Heart right ventricle (tissue), 16 donors: ENCODE measurements around the gene PDE1C. TPM values are rescaled to one million over a fixed set of nuclear protein-coding genes. Genes with fewer than 3 reads are reported as not detected.

Experiments
- ATAC-seq, 8 donors: fragments of 200-7000 bp; cut with Tn5 transposase; one replicate each; pipeline ENCODE4 v1.9.1; 2020; ENCODE audit warnings: mild to moderate bottlenecking in 8 of 8, moderate library complexity in 8 of 8, moderate number of reproducible peaks in 1 of 8
- DNase-seq, 2 donors: peaks; one replicate each; pipeline ENCODE4 v3.0.0-alpha.2; 2020
- H3K27ac ChIP-seq, 10 donors: fragments of 200-600 bp; sonication (generic) in 2 of 10; one replicate each; pipeline versions ENCODE4 v1.5.0 to v1.8.0; 2020 to 2022; ENCODE audit warnings: mild to moderate bottlenecking in 3 of 10
- H3K27me3 ChIP-seq, 7 donors: fragments of 200-600 bp; one replicate each; pipeline ENCODE4 v1.8.0; 2021 to 2022; ENCODE audit warnings: mild to moderate bottlenecking in 2 of 7
- H3K36me3 ChIP-seq, 9 donors: fragments of 200-600 bp; sonication (generic) in 1 of 9; one replicate each; pipeline versions ENCODE4 v1.5.0 to v1.8.0; 2020 to 2022; ENCODE audit warnings: mild to moderate bottlenecking in 2 of 9
- H3K4me1 ChIP-seq, 9 donors: fragments of 200-600 bp; sonication (generic) in 1 of 9; one replicate each; pipeline versions ENCODE4 v1.5.0 to v1.8.0; 2020 to 2022; ENCODE audit warnings: mild to moderate bottlenecking in 4 of 9
- H3K4me3 ChIP-seq, 10 donors: fragments of 200-600 bp; sonication (generic) in 2 of 10; one replicate each; pipeline versions ENCODE4 v1.5.0 to v1.8.0; 2020 to 2022; ENCODE audit warnings: mild to moderate bottlenecking in 7 of 10, moderate library complexity in 2 of 10
- H3K9me3 ChIP-seq, 11 donors: fragments of 200-600 bp in 10 of 11; sonication (generic) in 2 of 11; one replicate each; pipeline versions ENCODE4 v1.5.0 to v1.8.0; 2013 to 2022; ENCODE audit warnings: mild to moderate bottlenecking in 2 of 11, control low read depth in 1 of 11, moderate library complexity in 1 of 11
- WGBS, 2 donors: extraction: QIAGEN DNeasy Blood & Tissue Kit; methylation state at CpG; one replicate each; pipeline ENCODE4 v1.1.7; 2013; ENCODE audit warnings: inconsistent platforms in 1 of 2; 5-methylcytosine and 5-hydroxymethylcytosine counted together
- intact Hi-C, 10 donors: fragments of 100-400 bp; cut with DNase I; formaldehyde crosslinking; loops; one replicate each; pipeline versions ENCODE4 v1.11.1 to v1.14.2; 2022
- polyA plus RNA-seq, 2 donors: library from polyadenylated mRNA; stranded (reverse); fragments of 200-250 nt; gene quantifications; one replicate each; pipeline ENCODE4 v1.2.3, GENCODE V29; 2013
- total RNA-seq, 10 donors: library from RNA; stranded (reverse); fragmentation: NEBNext Ultra II Directional in 3 of 10; extraction: Animal tissue kit (Norgen Biotek cat#: 25700) in 3 of 10; gene quantifications; one replicate each; pipeline versions ENCODE4 v1.2.1 to v1.2.4, GENCODE V29; 2021 to 2023
- TF ChIP-seq, protein P1 (sequence below), 9 donors: fragments of 200-600 bp; sonication (generic) in 2 of 9; IDR thresholded peaks; one replicate each; pipeline versions ENCODE4 v1.5.0 to v1.8.0; 2021 to 2022; ENCODE audit warnings: antibody characterized with exemption in 9 of 9, mild to moderate bottlenecking in 5 of 9, moderate library complexity in 1 of 9
- donor health status: Arrhythmogenic right ventricular cardiomyopathy.
- donor health status: ischemic (EF 13 %, LVEDD 7.1; RV severe dilation, severe dysfunction).
- donor health status: healthy with polysubstance abuse.
- donor health status: DM: no; HTN: yes; CAD: no.
- donor health status: DM: no; HTN: no; CAD: no.
- donor health status: ischemic (EF 25% LVEDD 6.9; RV normal size, moderate dysfunction).
- donor health status: ischemic (EF 25% LVEDD 5.7; RV mildly dilated, moderate dysfunction).
- donor health status: healthy.
- donor health status: DM: yes; HTN: yes; CAD: no.
- donor health status: Ischemic cardiomyopathy.
- donor health status: ischemic (EF 35%, LVEDD 5.7; RV mildly dilated, moderate dysfunction).
- donor health status: nonischemic (EF 11% LVEDD 7.7; RV severe dilation, severe dysfunction).
- donor health status: DM: yes; HTN: yes; CAD: no.
- donor health status: PGD.
- donor health status: ischemic (EF 29% LVEDD 5.4; RV normal size, mild dysfunction).
- donor health status: nonischemic (EF 23%, LVEDD 6.1; RV moderate dilation, normal function).

PDE1C gene
- total and polyA plus RNA-seq, 12 donors: 11.7 to 315 (median 175) TPM

DNA sequence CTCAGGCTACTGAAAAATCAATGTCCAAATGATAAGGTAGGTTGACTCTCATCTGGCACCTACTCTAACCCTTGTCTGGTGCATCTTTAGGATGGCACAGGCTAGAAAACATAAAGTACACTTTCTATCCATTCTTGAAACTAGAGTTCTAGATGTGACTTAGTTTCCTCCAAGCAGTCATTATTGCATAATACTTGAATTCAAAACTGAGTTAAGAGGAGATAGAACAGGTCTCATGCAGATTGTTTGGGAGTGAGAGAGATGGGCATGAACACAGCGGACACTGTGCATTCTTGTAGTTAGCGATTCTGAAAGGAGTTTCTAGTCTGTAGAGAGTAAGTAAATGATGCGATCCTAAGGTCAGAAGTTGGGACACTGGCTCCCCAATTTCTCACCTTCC lies 149.2 kb downstream of the PDE1C start:
- TF ChIP-seq, protein P1, sequence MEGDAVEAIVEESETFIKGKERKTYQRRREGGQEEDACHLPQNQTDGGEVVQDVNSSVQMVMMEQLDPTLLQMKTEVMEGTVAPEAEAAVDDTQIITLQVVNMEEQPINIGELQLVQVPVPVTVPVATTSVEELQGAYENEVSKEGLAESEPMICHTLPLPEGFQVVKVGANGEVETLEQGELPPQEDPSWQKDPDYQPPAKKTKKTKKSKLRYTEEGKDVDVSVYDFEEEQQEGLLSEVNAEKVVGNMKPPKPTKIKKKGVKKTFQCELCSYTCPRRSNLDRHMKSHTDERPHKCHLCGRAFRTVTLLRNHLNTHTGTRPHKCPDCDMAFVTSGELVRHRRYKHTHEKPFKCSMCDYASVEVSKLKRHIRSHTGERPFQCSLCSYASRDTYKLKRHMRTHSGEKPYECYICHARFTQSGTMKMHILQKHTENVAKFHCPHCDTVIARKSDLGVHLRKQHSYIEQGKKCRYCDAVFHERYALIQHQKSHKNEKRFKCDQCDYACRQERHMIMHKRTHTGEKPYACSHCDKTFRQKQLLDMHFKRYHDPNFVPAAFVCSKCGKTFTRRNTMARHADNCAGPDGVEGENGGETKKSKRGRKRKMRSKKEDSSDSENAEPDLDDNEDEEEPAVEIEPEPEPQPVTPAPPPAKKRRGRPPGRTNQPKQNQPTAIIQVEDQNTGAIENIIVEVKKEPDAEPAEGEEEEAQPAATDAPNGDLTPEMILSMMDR (IDR thresholded peaks at IDR 0.05): no peak
- no peak overlapping the region for H3K4me3 ChIP-seq
- no peaks in the 10 kb centered on the region for H3K36me3 ChIP-seq
- intact Hi-C loops: no loop called here
- ATAC-seq: no peak
- no peak for DNase-seq
- WGBS, 2 donors: 94 to 96% methylated on average over 3 of the region's 3 CpGs
- peaks cover 0 to 80% (median 54%) of the 10 kb centered on the region in 9 donors for H3K4me1 ChIP-seq
- no peak overlapping the region for H3K27ac ChIP-seq
- H3K27me3 ChIP-seq: no peaks in the 10 kb centered on the region
- H3K9me3 ChIP-seq: no peaks in the 10 kb centered on the region

DNA sequence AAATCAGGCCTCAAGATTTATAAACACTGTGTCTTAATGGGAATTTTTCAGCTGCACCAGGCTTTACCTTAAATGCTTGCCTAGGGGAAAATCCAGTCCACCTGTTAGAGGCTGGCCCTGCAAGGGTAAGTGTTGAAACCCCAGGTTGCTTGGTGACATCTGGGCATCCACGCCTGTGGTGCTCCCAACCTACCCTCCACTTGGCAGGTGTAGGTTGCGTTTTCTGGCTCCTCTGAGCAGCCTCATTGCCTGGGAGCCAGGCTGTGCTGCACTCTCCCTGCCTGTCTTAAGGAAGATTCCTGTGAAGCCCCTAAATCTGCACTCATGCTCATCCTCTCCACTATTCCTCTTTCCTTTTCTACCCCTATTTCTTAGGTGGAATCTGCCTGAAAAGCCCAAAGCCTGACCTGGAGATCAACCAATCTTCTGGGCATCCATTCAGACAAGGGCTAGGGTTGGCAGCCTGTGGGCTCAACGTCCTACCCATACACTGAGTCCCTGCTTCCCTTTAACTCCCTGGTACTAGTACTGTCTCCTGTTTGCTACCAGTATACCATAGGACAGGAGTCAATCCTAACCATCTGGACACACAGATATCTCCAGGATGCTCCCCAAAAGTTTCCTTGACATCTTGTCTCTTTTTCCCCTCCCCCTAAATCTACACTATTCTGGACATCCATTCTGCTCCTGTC lies 150.4 kb downstream of the PDE1C start:
- intact Hi-C loops: loop anchor here in 1 of 10 donors (10.0 kb wide), 1 partner anchor 125 kb away; no protein-coding TSS in a partner anchor
- ATAC-seq (peak in 6 of 8 donors; percentile 18 to 61 (median 48)), DNase-seq (no peak)
- H3K4me3 ChIP-seq: no peak overlapping the region
- peak overlapping the region in 7 of 10 donors; percentile 11 to 75 (median 61) for H3K27ac ChIP-seq
- TF ChIP-seq, protein P1 (IDR thresholded peaks at IDR 0.05): no peak
- H3K36me3 ChIP-seq: no peaks in the 10 kb centered on the region
- whole genome bisulfite sequencing, 2 donors: 42 to 56% methylated on average over 3 of the region's 3 CpGs
- H3K4me1 ChIP-seq: peaks cover 0 to 91% (median 64%) of the 10 kb centered on the region in 9 donors
- H3K27me3 ChIP-seq: no peaks in the 10 kb centered on the region
- H3K9me3 ChIP-seq: no peaks in the 10 kb centered on the region

DNA sequence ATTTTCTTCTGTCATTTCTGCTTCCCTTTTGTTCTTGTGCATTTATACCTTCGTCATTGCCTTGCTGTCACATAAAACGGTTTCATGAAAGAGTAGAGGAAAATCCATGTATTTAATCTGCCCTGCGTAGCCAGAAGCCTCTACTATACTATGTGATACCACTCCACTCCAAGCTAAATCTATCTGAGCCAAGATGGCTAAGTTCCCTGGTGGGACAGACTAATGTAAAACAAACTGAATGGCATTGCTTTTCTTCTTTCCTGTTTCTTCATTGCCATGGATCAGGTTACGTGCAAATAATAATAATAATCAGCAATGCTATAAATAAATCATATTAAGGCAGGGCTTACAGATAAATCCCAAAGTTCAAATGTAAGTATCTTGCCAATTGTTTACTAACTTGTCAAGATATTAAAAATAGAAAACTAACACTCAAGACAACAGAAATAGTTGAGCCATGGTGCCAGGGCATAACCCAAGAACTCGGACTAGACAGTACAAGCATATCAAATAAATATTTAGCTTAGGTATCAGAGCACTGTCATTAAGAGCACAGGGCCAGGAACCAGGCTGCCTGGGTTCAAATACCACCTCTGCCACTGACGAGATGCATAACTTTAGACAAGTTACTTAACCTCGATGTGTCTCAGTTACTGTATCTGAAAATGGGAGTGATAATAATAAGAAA lies 151.4 kb downstream of the PDE1C start:
- TF ChIP-seq, protein P1 (IDR thresholded peaks at IDR 0.05): no peak
- no peaks in the 10 kb centered on the region for H3K27me3 ChIP-seq
- H3K9me3 ChIP-seq: no peaks in the 10 kb centered on the region
- ATAC-seq: peak in 6 of 8 donors; percentile 36 to 81 (median 56)
- no peaks in the 10 kb centered on the region for H3K36me3 ChIP-seq
- DNase-seq: no peak
- H3K4me1 ChIP-seq: peaks cover 0 to 92% (median 63%) of the 10 kb centered on the region in 9 donors
- peak overlapping the region; percentile 4 to 75 (median 52) for H3K27ac ChIP-seq
- H3K4me3 ChIP-seq: no peak overlapping the region
- intact Hi-C loops: loop anchor here in 1 of 10 donors (10.0 kb wide), 1 partner anchor 126 kb away; no protein-coding TSS in a partner anchor
- WGBS, 2 donors: 50 to 57% methylated on average over 7 of the region's 7 CpGs

DNA sequence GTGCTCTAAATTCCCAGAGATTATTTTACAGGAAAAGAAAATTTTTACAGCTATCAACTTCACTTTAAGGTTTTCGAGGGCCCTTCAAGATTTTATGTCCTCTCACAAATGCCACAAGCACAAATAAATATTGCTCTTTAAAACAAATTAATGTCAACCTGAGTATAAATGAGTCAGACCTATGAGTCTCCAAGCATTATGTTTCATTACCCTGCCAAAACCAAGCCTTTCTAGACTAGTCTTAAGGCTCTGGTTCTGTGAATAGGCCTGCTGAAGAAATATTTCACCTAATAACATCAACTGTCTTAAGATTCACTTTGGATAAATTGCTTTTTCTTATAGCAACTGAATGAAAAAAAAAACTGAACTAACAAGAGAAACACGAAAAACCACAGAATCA lies 153.0 kb downstream of the PDE1C start:
- intact Hi-C loops: loop anchor here in 1 of 10 donors (10.0 kb wide), 1 partner anchor 128 kb away; no protein-coding TSS in a partner anchor
- H3K4me1 ChIP-seq: peaks cover 0 to 89% (median 50%) of the 10 kb centered on the region in 9 donors
- H3K9me3 ChIP-seq: no peaks in the 10 kb centered on the region
- ATAC-seq (no peak), DNase-seq (no peak)
- H3K27me3 ChIP-seq: no peaks in the 10 kb centered on the region
- no peaks in the 10 kb centered on the region for H3K36me3 ChIP-seq
- peak overlapping the region in 5 of 10 donors; percentile 48 to 75 (median 62) for H3K27ac ChIP-seq
- TF ChIP-seq, protein P1 (IDR thresholded peaks at IDR 0.05): no peak
- WGBS, 2 donors: 88 to 93% methylated on average over 2 of the region's 2 CpGs
- no peak overlapping the region for H3K4me3 ChIP-seq
